NCI-H2107 (cell line): ENCODE data around the gene GIT1.

Experiments used
- DNase-seq: peaks from one replicate; lab custom pipeline; 2025; lab: John Stamatoyannopoulos, UW

The GIT1 gene, protein sequence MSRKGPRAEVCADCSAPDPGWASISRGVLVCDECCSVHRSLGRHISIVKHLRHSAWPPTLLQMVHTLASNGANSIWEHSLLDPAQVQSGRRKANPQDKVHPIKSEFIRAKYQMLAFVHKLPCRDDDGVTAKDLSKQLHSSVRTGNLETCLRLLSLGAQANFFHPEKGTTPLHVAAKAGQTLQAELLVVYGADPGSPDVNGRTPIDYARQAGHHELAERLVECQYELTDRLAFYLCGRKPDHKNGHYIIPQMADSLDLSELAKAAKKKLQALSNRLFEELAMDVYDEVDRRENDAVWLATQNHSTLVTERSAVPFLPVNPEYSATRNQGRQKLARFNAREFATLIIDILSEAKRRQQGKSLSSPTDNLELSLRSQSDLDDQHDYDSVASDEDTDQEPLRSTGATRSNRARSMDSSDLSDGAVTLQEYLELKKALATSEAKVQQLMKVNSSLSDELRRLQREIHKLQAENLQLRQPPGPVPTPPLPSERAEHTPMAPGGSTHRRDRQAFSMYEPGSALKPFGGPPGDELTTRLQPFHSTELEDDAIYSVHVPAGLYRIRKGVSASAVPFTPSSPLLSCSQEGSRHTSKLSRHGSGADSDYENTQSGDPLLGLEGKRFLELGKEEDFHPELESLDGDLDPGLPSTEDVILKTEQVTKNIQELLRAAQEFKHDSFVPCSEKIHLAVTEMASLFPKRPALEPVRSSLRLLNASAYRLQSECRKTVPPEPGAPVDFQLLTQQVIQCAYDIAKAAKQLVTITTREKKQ

GRCh38 chr17:29589524-29590410, at the start of gene GIT1:
Gene GIT1, minus strand, starts transcription at chr17:29589648. Its CDS starts 270 bp downstream, at chr17:29589378.
- DNase-seq: peak; percentile 84

- no peak for DNase-seq
These were observed 44.4 kb upstream of the GIT1 start for GRCh38 chr17:29633886-29634285.

DNA sequence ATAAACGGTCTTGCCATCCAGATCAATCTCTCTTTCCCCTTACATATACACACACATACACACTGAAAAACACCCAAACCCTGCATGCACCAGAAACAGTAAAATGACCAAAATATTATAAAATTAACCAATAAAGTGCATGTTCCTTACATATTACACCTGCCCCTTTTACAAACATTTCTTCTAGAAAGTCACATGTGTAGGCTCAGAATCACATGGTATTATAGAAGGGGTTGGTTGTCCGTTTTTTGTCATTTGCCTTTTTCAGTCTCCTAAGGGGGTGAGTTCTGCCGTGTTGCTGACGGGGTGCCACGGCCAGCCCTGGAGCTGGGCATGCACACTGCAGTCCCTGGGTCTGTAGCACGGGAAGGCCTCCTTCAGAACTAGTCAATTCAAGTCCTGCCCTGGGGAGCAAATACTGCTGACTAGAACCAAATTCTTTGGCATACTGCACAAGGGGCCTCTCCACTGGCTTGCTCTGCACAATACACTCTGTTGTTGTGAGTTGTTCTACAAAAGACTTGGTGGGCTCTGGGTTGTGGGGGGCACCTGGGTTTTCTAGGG, 41.3 kb upstream of the GIT1 start:
- DNase-seq: no peak

GRCh38 chr17:29629839-29630238, 40.4 kb upstream of the GIT1 start:
- no peak for DNase-seq

DNA sequence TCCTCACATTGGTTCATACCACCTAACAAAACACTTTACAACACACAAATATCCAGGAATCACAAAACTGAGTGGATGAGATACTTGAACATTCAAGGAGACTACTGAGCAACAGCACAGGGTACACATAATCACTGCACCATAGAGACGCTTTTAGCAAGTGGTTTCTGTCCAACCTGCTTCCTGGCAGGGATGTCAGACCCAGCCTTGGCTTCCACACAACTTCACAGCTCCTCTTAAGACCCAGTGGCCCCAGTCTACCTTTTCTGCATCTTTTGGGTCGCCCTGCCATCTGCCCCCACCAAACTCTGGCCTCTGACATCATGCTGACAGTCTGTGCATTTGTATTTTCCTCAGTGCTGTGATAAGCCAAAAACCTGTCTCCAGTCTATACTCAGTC, 39.2 kb upstream of the GIT1 start:
- no peak for DNase-seq

DNA sequence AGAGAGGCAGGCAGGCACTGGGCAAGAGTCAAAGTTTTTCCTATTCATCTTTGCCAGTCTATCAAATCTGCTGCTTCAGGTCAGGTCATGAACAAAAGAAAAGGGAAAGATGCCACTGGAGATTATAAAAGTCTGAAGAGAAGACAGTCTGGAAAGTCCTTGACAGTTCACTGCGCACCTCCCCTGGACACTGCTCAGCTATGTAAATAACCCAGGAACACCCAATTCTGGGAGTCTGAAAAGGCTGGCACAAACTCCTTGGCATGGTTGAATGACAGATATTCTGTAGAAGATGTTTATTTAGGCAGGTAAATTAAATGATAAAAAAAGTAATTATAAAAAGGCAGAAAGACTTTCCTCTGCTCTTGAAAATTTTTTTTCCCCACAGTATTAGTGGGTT, 38.5 kb upstream of the GIT1 start:
- DNase-seq: no peak

GRCh38 chr17:29625037-29625750, 35.7 kb upstream of the GIT1 start:
- DNase-seq: no peak

DNA sequence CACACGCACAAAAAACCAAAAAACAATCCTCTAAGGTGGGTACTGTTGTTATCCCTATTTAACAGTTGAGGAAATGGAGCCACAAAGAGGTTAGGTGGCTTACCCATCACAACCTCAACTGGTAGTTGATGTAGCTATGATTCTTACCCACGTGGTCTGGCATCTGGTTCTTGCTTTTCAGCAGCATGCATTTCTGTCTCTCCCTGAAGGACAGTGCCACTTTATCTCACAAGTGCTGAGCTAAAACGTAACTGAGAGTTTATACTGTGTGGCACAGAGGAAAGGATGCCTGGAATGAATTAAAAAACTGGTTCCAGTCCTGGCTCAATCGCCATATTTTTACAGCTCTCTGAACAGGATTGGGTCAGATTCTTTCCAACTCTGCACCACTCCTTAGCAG, 35.1 kb upstream of the GIT1 start:
- no peak for DNase-seq

DNA sequence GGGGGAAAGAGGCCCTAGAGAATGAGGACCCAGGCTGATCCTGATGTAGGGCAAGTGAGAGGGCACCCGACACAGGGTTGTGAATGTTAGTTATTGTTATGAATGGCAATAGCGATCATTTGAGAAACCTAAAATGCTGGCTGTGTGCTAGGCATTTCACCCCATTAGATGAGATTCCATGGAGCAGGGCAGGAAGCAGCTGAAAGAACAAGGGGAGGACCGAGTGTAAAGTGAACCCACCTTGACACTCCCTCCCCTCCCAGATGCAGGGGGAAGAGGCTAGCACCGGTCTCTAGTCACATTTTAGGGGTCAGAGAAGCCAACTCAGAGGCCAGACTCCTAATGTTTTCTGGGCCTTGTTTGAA, 33.8 kb upstream of the GIT1 start:
- no peak for DNase-seq

DNA sequence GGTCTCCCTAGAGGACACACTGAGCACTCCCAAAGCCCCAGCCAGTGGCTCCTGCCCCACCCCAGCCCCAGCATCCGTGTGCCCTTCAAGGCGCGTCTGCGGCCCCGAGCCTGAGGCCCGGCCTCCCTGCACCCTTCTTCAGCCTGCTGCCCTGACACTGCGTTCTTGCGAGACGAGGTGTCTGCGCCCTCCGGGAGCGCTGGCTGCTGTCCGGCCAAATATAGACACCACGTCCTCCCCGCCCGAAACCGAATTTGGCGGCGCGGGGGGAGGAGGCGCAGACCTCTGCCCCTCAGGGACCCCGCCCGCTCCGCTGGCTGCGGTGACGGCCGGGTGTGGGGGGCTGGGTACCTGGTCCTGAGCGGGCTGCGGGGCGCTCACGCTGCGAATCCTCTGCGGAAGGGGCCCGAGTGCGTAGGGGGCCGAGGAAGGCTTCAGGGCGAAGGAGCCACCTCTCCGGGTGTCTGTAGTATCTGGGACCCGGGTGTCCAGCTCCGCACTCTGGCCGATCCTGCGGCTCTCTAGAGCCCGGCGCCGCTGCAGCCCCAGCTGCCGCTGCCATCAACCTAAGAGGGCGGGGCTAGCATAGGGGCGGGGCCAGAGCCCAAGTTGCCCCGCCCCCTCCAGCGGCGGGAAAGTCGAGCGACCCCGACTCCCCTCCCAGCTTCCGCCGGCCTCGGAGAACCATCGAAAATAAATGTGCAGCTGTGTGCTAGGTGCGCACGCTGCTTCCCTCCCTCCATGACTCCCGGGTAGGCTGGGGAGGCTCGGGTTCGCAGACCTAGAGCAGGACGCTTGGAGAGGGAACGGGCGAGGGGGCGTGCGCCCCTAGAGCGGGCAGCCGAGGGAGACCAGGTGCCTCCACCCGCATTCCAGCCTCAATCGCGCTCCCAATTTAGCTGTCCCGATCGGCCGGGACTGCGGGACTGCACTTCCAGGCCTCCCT, 33.2 kb upstream of the GIT1 start, which contains the start of gene CORO6:
Gene CORO6 (minus strand): TSS at position 576 of the 946 bp plus-strand sequence. CDS start 1,491 bp downstream, outside the sequence.
- no peak for DNase-seq

DNA sequence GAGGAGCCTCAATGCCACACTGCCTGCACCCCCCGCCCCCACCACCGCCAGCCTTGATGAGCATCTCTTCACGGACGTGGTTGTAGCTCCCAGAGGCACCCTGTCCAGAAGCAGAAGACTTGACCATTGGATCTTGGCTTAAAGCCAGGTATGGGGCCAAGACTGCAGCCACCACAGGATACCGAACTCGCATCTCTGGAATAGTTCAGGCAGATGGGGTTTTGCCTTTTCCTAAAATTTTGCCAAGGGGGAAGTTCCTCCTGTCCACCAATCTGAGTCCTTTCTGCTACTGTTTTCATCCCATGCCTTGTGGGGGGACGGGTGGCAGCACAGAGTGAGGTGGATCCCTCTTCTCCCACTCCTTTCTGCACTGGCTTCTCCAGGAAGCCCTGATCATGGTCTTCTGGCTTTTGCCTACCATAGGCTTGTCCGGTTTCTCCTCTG, 32.3 kb upstream of the GIT1 start:
- no peak for DNase-seq

DNA sequence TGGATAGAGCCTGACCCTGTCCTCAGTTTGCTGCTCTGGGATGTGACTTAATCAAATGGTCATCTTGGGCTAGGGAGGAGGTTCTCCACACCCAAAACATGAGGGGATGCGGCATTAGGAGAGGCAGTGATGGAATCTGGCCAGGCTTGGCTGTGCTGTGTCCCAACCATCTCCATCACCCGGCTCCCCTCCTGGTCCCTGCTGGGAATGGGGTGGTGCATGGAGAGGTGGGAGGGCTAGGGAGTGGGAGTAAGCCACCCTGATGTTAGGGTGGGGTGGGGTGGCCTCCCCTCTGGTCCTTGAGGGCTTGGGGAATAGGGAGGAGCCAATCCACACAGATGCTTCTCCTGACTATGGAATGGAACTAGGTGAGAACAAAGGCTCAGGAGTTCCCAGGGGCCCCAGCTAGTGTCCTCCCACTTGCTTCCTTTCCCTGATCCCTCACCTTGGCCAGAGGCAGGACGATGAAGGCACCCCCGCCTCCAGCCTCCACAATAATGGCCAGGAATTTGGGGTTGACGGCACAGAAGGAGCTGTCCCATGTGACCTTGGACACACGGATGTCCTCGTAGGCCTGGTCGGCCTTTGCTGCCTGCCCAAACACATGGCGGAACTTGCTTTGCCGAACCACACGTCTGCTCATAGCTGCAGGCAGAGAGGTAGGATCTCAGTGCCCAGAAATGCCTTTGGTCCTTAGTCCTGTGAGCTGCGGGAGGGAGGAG, 31.5 kb upstream of the GIT1 start:
- no peak for DNase-seq

DNA sequence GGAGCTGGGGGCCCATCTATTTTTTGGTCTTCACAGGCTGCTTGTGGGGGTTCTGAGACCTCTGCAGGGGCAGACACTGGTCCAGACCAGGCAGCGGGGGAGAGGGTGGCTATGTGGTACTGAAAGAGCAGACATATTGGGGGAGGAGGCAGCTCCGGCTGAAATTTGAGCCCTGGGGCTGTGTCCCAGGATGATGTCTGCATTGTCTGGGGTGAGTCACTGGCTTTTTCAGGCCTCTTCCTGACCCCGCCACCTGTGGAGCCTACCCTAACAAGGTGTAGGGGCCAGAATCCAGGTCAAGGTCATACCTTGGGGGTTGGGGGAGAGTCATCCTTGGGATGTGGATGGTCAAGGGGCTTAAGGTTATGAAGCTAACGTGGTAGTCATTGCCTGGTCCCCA, 30.8 kb upstream of the GIT1 start:
- DNase-seq: no peak

DNA sequence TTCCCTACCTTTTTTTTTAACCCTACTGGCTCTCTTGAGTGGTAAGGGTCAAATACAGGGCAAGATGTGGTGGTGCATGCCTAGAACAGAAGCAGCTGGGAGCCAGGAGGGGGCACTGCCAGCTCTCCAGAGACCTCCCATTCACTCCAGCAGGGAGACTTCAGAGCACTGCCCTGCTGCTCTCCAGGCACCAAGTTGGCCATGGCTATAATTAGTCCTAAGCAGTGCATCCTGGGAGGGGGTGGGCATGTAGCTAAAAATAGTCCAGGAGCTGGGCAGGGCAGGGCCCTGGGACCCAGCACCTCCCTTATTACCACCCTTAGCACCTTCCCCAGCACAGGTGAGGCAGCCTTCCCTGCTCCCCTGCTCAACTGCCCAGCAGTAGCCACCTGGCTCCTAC, 29.8 kb upstream of the GIT1 start:
- no peak for DNase-seq

DNA sequence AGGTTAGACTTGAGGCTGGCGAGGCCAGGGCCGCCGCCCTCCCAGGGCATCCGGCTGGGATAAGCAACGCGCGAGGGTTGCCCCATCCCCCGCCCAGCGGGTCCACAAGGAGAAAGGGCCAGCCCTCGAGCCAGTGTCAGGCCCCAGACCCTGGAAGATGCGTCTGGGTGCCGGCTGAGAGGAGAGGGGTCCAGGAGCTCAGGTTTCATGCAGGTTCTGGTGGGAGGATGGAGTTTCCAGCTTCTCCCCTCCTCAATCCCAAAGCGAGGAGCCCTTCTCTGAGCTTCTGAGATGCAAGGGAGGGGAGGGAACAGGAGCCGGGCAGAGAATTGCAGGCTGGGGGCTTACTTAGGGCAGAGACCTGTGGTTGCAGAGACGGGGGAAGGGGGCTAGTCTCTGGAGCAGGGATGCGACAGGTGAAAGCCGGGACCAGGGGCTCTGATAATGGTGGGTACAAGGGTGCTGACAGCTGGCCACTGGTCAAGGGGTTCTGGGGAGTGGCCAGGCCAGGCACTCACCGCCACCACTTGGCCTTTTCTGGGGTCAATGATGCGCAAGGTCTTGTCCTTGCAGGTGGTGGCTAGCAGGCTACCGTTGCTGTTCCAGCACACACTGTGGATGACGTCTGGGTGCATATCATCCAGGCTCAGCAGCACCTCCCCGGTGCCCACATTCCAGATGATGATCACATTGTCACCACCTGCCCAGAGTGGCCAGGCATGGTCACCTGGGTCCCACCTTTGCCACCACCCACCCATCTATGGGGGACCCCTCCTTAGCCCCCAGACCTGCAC, 29.0 kb upstream of the GIT1 start:
- DNase-seq: no peak

GRCh38 chr17:29617481-29618271, 28.2 kb upstream of the GIT1 start:
- peak; percentile 86 for DNase-seq

- peak; percentile 54 for DNase-seq
These were observed 27.7 kb upstream of the GIT1 start for GRCh38 chr17:29617125-29617480.
